Transverse colon (tissue), 4 donors: ENCODE measurements around the gene SSX2IP. TPM values are rescaled to one million over a fixed set of nuclear protein-coding genes. Genes with fewer than 3 reads are reported as not detected.
"Not testable (repeated sequence)": the region's sequence is repeated elsewhere in the genome, so short reads cannot be mapped to it uniquely, and the experiment has no call there.

Experiments used
- DNase-seq: peaks from one replicate; pipeline ENCODE4 v3.0.0-alpha.2; 2019
- H3K27ac ChIP-seq, 4 donors: fragments of 200-600 bp; sonication (generic); 2 replicates each; pipeline ENCODE4 v1.5.1; 2016 to 2018; ENCODE audit warnings: inconsistent platforms in 4 of 4
- H3K27me3 ChIP-seq: fragments of 200-600 bp; sonication (generic); 2 replicates; pipeline ENCODE4 v1.5.1; 2017; ENCODE audit warnings: inconsistent platforms
- H3K36me3 ChIP-seq, 4 donors: fragments of 200-600 bp; sonication (generic); 2 replicates each; pipeline ENCODE4 v1.5.1; 2017 to 2019; ENCODE audit warnings: inconsistent platforms in 4 of 4
- H3K4me1 ChIP-seq, 4 donors: fragments of 200-600 bp; sonication (generic); 2 replicates each; pipeline ENCODE4 v1.5.1; 2017 to 2020; ENCODE audit warnings: inconsistent platforms in 4 of 4
- H3K4me3 ChIP-seq, 4 donors: fragments of 200-600 bp; sonication (generic); 1 replicate in 1 of 4; 2 replicates in 3 of 4; pipeline versions ENCODE4 v1.5.1 to v1.6.1; 2017 to 2019; ENCODE audit warnings: inconsistent platforms in 4 of 4
- H3K9me3 ChIP-seq, 2 donors: fragments of 200-600 bp; sonication (generic); 2 replicates each; pipeline ENCODE4 v1.5.1; 2017 to 2019; ENCODE audit warnings: inconsistent platforms in 2 of 2
- EP300 ChIP-seq: sonication (generic); formaldehyde crosslinking; IDR thresholded peaks from one replicate; pipeline ENCODE4 v1.6.1; 2017; ENCODE audit warnings: antibody characterized with exemption, low read depth
- POLR2A ChIP-seq: fragments of 450-650 bp; IDR thresholded peaks from one replicate; pipeline ENCODE4 v1.6.1; 2016; ENCODE audit warnings: antibody characterized with exemption, mild to moderate bottlenecking, moderate library complexity
- POLR2AphosphoS5 ChIP-seq, 3 donors: sonication (generic); formaldehyde crosslinking; IDR thresholded peaks; one replicate each; pipeline ENCODE4 v1.6.1; 2016; ENCODE audit warnings: antibody characterized with exemption in 3 of 3
- WGBS, 2 donors: methylation state at CpG; one replicate each; pipeline ENCODE4 v1.1.5; 2018; ENCODE audit warnings: low coverage in 1 of 2; 5-methylcytosine and 5-hydroxymethylcytosine counted together
- in situ Hi-C, 4 donors: fragments of 200-750 bp; cut with MboI; loops; one replicate each; pipeline versions ENCODE4 v1.15.0 to v1.15.1; 2017; ENCODE audit warnings: low sequenced_read_pairs in 3 of 4, low pct_ligation_motif_present in 1 of 4, low pct_unique_long_range_greater_than_20kb in 1 of 4
- intact Hi-C: fragments of 100-400 bp; cut with DNase I; formaldehyde crosslinking; loops from one replicate; pipeline ENCODE4 v1.15.1; 2023; ENCODE audit warnings: low total_unique reads
- total RNA-seq, 4 donors: library from RNA; depleted of rRNA; stranded (reverse); fragments of >200 nt; gene quantifications; one replicate each; pipeline ENCODE4 v1.1.0, GENCODE V29; 2016
- TF ChIP-seq, protein P1 (sequence below), 5 experiments: fragments of 200-600 bp in 3 of 5; fragments of 450-650 bp in 2 of 5; sonication (generic) in 3 of 5; IDR thresholded peaks; 1 replicate in 2 of 5; 2 replicates in 3 of 5; pipeline ENCODE4 v1.5.1; 2016 to 2017; ENCODE audit warnings: antibody characterized with exemption in 5 of 5, inconsistent platforms in 3 of 5, mild to moderate bottlenecking in 2 of 5, moderate library complexity in 1 of 5

SSX2IP gene
- total RNA-seq, 4 donors from 2014 or later: 7.1 to 15.2 (median 11.4) TPM

- WGBS, 2 donors: 75 to 78% methylated on average over 1 to 2 of the region's 2 CpGs
These were observed 36.6 kb upstream of the SSX2IP start for GRCh38 chr1:84726593-84727499.

GRCh38 chr1:84724128-84724860 is 34.0 kb upstream of the SSX2IP start:
- Histone ChIP-seq H3K27me3 (no peaks in the 10 kb centered on the region), H3K4me3 (no peak overlapping the region), H3K27ac (no peak overlapping the region), H3K36me3 (no peaks in the 10 kb centered on the region), H3K4me1 (peaks cover 0 to 29% (median 15%) of the 10 kb centered on the region in 4 donors), H3K9me3 (no peaks in the 10 kb centered on the region)
- peak; percentile 14 for DNase-seq
- 65 to 94% methylated on average over 3 to 17 of the region's 17 CpGs for WGBS, 2 donors
- intact Hi-C loops: no loop called here
- in situ Hi-C loops: no loop called here
- TF ChIP-seq POLR2AphosphoS5 (IDR thresholded peaks at IDR 0.05) (no peak), EP300 (no peak)
- TF ChIP-seq, protein P1, sequence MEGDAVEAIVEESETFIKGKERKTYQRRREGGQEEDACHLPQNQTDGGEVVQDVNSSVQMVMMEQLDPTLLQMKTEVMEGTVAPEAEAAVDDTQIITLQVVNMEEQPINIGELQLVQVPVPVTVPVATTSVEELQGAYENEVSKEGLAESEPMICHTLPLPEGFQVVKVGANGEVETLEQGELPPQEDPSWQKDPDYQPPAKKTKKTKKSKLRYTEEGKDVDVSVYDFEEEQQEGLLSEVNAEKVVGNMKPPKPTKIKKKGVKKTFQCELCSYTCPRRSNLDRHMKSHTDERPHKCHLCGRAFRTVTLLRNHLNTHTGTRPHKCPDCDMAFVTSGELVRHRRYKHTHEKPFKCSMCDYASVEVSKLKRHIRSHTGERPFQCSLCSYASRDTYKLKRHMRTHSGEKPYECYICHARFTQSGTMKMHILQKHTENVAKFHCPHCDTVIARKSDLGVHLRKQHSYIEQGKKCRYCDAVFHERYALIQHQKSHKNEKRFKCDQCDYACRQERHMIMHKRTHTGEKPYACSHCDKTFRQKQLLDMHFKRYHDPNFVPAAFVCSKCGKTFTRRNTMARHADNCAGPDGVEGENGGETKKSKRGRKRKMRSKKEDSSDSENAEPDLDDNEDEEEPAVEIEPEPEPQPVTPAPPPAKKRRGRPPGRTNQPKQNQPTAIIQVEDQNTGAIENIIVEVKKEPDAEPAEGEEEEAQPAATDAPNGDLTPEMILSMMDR (IDR thresholded peaks at IDR 0.05): peak in 3 of 5 experiments; percentile 11 to 15 (median 15)

More at GRCh38 chr1:84726593-84727499, 36.6 kb upstream of the SSX2IP start:
- Histone ChIP-seq H3K9me3 (no peaks in the 10 kb centered on the region), H3K4me3 (no peak overlapping the region), H3K27me3 (no peaks in the 10 kb centered on the region), H3K27ac (no peak overlapping the region), H3K4me1 (peaks cover 0 to 5% (median 0%) of the 10 kb centered on the region in 4 donors), H3K36me3 (no peaks in the 10 kb centered on the region)
- DNase-seq: no peak
- intact Hi-C loops: no loop called here
- TF ChIP-seq POLR2A (no peak), POLR2AphosphoS5 (IDR thresholded peaks at IDR 0.05) (no peak), EP300 (no peak)
- TF ChIP-seq, protein P1 (IDR thresholded peaks at IDR 0.05): no peak
- in situ Hi-C loops: no loop called here

DNA sequence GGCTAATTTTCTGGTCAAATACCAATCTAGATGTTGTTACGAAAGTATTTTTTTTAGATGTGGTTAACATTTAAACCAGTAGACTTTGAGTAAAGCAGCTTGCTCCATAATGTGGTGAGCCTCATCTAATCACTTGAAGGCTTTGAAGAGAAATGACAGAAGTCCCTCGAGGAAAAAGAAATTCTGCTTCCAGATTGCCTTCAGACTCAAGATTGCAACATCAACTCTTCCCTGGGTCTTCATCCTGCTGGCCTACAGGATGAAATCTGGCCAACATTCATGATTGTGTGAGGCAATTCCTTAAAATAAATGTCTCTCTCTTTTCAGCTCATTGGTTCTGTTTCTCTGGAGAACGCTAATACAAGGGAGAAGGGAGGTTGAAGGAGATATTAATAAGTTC is 32.5 kb upstream of the SSX2IP start:
- TF ChIP-seq, protein P1 (IDR thresholded peaks at IDR 0.05): no peak
- TF ChIP-seq POLR2A (no peak), EP300 (no peak), POLR2AphosphoS5 (IDR thresholded peaks at IDR 0.05) (peak in 1 of 3 donors; percentile 42)
- H3K4me1 ChIP-seq: peaks cover 0 to 32% (median 17%) of the 10 kb centered on the region in 4 donors
- H3K27ac ChIP-seq: no peak overlapping the region
- no peaks in the 10 kb centered on the region for H3K9me3 ChIP-seq
- no peak overlapping the region for H3K4me3 ChIP-seq
- in situ Hi-C loops: no loop called here
- WGBS, 2 donors: 70 to 75% methylated on average over 3 of the region's 3 CpGs
- intact Hi-C loops: no loop called here
- H3K27me3 ChIP-seq: no peaks in the 10 kb centered on the region
- no peaks in the 10 kb centered on the region for H3K36me3 ChIP-seq
- no peak for DNase-seq

- intact Hi-C loops, H3K9me3 ChIP-seq, H3K36me3 ChIP-seq, H3K27me3 ChIP-seq, DNase-seq, H3K4me3 ChIP-seq, in situ Hi-C loops: not testable (repeated sequence)
- peak overlapping the region in 1 of 4 donors; percentile 10 for H3K27ac ChIP-seq
- WGBS, 2 donors: 55 to 71% methylated on average over 2 of the region's 2 CpGs
- peaks cover 0 to 30% (median 17%) of the 10 kb centered on the region in 4 donors for H3K4me1 ChIP-seq
These were observed 31.6 kb upstream of the SSX2IP start for GRCh38 chr1:84721872-84722271.
